Panc1 (cell line): ENCODE results near the gene HSP90AB1. TPM values are rescaled to one million over a fixed set of nuclear protein-coding genes. Genes with fewer than 3 reads are reported as not detected.

ENCODE experiments used
- ATAC-seq: fragments of 200-7000 bp; cut with Tn5 transposase; 2 replicates; pipeline ENCODE4 v1.9.1; 2020; ENCODE audit warnings: mild to moderate bottlenecking, moderate library complexity
- BruUV-seq: library from RNA; stranded (reverse); fragments of 400-500 nt; replicated peaks from 2 replicates; lab custom pipeline; 2021; lab: Mats Ljungman, UMichigan
- CTCF ChIA-PET: fragments of 300-600 bp; sonication (Branson Sonifier 250); formaldehyde crosslinking; loops from one replicate; lab custom pipeline; 2022; ENCODE audit warnings: antibody characterized with exemption; lab: Charles Lee
- POLR2A ChIA-PET: fragments of 300-600 bp; sonication (Branson Sonifier 250); formaldehyde crosslinking; loops from one replicate; lab custom pipeline; 2022; ENCODE audit warnings: antibody characterized with exemption; lab: Charles Lee
- DNase-seq: peaks from one replicate; pipeline ENCODE4 v3.0.0-alpha.2; 2010; ENCODE audit warnings: low read depth, low spot score
- H3K27ac ChIP-seq: 2 replicates; pipeline ENCODE4 v1.5.1; 2011; ENCODE audit warnings: mild to moderate bottlenecking, low read length, inconsistent platforms
- H3K27me3 ChIP-seq: fragments of 200-500 bp; sonication (Bioruptor generic); 2 replicates; pipeline ENCODE4 v1.6.0; 2014; ENCODE audit warnings: low read length, inconsistent platforms; ENCODE audit not compliant: control insufficient read depth, insufficient read depth
- H3K36me3 ChIP-seq: fragments of 200-500 bp; sonication (Bioruptor generic); 2 replicates; pipeline ENCODE4 v1.5.1; 2014; ENCODE audit warnings: inconsistent platforms, mild to moderate bottlenecking, low read length, moderate library complexity; ENCODE audit not compliant: control insufficient read depth, insufficient read depth
- H3K4me1 ChIP-seq: 2 replicates; pipeline ENCODE4 v1.5.1; 2011; ENCODE audit warnings: inconsistent platforms, mild to moderate bottlenecking, low read length, moderate library complexity; ENCODE audit not compliant: control insufficient read depth, insufficient read depth
- H3K4me3 ChIP-seq, 2 experiments: 2 replicates each; pipeline ENCODE4 v1.5.1; 2011 to 2012; ENCODE audit warnings: low read depth in 2 of 2, low read length in 2 of 2, mild to moderate bottlenecking in 2 of 2, inconsistent platforms in 1 of 2, moderate library complexity in 1 of 2
- H3K9me3 ChIP-seq: fragments of 200-500 bp; sonication (Bioruptor generic); 2 replicates; pipeline ENCODE4 v1.5.1; 2014; ENCODE audit warnings: low read depth, mild to moderate bottlenecking, inconsistent platforms, low read length, moderate library complexity; ENCODE audit not compliant: control insufficient read depth, insufficient read depth
- POLR2AphosphoS5 ChIP-seq: IDR thresholded peaks from 2 replicates; pipeline ENCODE4 v1.6.1; 2012; ENCODE audit warnings: mild to moderate bottlenecking, low read depth, low read length, moderate library complexity
- REST ChIP-seq, 2 experiments: IDR thresholded peaks; 2 replicates each; pipeline ENCODE4 v1.6.1; 2011 to 2012; ENCODE audit warnings: low read depth in 2 of 2, control low read depth in 1 of 2, low read length in 1 of 2, mild to moderate bottlenecking in 1 of 2, moderate library complexity in 1 of 2; ENCODE audit not compliant: insufficient read depth in 1 of 2
- SIN3A ChIP-seq: IDR thresholded peaks from 2 replicates; pipeline ENCODE4 v1.6.1; 2012; ENCODE audit warnings: low read depth, mild to moderate bottlenecking, low read length, moderate library complexity, borderline replicate concordance; ENCODE audit not compliant: insufficient read depth
- TCF7L2 ChIP-seq: IDR thresholded peaks from 2 replicates; pipeline ENCODE4 v1.6.1; 2011; ENCODE audit warnings: mild to moderate bottlenecking, low read depth, low read length, inconsistent platforms
- in situ Hi-C: cut with HindIII; loops from 2 replicates; pipeline ENCODE4 v1.10.0; 2016; ENCODE audit warnings: low sequenced_read_pairs, low pct_unique_long_range_greater_than_20kb
- intact Hi-C: fragments of 100-400 bp; cut with micrococcal nuclease; formaldehyde crosslinking; loops from one replicate; pipeline ENCODE4 v1.10.0; 2022; ENCODE audit not compliant: unreplicated experiment
- total RNA-seq: library from RNA; stranded (reverse); gene quantifications from one replicate; pipeline ENCODE4 v1.2.1, GENCODE V29; 2021; ENCODE audit not compliant: unreplicated experiment
- TF ChIP-seq, protein P1 (sequence below): fragments of 450-650 bp; IDR thresholded peaks from 2 replicates; pipeline ENCODE4 v1.5.1; 2017; ENCODE audit warnings: mild to moderate bottlenecking

Gene HSP90AB1
- total RNA-seq, 1 experiment from 2014 or later: 1,253 TPM

GRCh38 chr6:44224029-44224964 lies 22.6 kb upstream of the HSP90AB1 start:
- Histone ChIP-seq H3K36me3 (no peaks in the 10 kb centered on the region), H3K9me3 (no peaks in the 10 kb centered on the region), H3K4me1 (peaks cover 61% of the 10 kb centered on the region), H3K4me3 (peak overlapping the region; percentile 55 to 83), H3K27me3 (no peaks in the 10 kb centered on the region), H3K27ac (peak overlapping the region; percentile 91)
- intact Hi-C loops: loop anchor here (1.0 to 5.0 kb wide), 2 partner anchors 10 to 47 kb away; no protein-coding TSS in a partner anchor
- BruUV-seq: no TSS peak
- DNase-seq (no peak), ATAC-seq (no peak)
- TF ChIP-seq POLR2AphosphoS5 (no peak; the same call in 1 of the 2 replicates), REST (IDR thresholded peaks at IDR 0.05; ENCODE audit: insufficient read depth in 1 of 2, low read depth in 2 of 2, low read length in 1 of 2) (no peak), SIN3A (peak; percentile 68; the same call in 1 of the 2 replicates)
- ChIA-PET CTCF (interaction anchor here (0.6 to 1.4 kb wide), 5 partner anchors 10 to 35 kb away, joined by 3 to 7 read pairs (median 4); no protein-coding TSS in a partner anchor), POLR2A (interaction anchor here (0.6 to 1.0 kb wide), 3 partner anchors 13 to 31 kb away, joined by 3 read pairs; no protein-coding TSS in a partner anchor)
- in situ Hi-C loops: no loop called here

- peak overlapping the region; percentile 55 to 83 for H3K4me3 ChIP-seq
- TF ChIP-seq TCF7L2 (no peak), POLR2AphosphoS5 (no peak), SIN3A (no peak), REST (IDR thresholded peaks at IDR 0.05; ENCODE audit: insufficient read depth in 1 of 2, low read depth in 2 of 2, low read length in 1 of 2) (no peak)
- TF ChIP-seq, protein P1, sequence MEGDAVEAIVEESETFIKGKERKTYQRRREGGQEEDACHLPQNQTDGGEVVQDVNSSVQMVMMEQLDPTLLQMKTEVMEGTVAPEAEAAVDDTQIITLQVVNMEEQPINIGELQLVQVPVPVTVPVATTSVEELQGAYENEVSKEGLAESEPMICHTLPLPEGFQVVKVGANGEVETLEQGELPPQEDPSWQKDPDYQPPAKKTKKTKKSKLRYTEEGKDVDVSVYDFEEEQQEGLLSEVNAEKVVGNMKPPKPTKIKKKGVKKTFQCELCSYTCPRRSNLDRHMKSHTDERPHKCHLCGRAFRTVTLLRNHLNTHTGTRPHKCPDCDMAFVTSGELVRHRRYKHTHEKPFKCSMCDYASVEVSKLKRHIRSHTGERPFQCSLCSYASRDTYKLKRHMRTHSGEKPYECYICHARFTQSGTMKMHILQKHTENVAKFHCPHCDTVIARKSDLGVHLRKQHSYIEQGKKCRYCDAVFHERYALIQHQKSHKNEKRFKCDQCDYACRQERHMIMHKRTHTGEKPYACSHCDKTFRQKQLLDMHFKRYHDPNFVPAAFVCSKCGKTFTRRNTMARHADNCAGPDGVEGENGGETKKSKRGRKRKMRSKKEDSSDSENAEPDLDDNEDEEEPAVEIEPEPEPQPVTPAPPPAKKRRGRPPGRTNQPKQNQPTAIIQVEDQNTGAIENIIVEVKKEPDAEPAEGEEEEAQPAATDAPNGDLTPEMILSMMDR: no peak
Measured at GRCh38 chr6:44224965-44225305, 22.0 kb upstream of the HSP90AB1 start.

More at GRCh38 chr6:44224965-44225305, 22.0 kb upstream of the HSP90AB1 start:
- no peaks in the 10 kb centered on the region for H3K9me3 ChIP-seq
- H3K27me3 ChIP-seq: no peaks in the 10 kb centered on the region
- DNase-seq: no peak
- H3K4me1 ChIP-seq: peaks cover 61% of the 10 kb centered on the region
- ChIA-PET POLR2A (interaction anchor here (0.7 kb wide), 1 partner anchor 18 kb away, joined by 3 read pairs; no protein-coding TSS in a partner anchor), CTCF (interaction anchor here (0.6 to 1.4 kb wide), 4 partner anchors 9 to 35 kb away, joined by 3 to 5 read pairs (median 4); no protein-coding TSS in a partner anchor)
- peak overlapping the region; percentile 91 for H3K27ac ChIP-seq
- no TSS peak for BruUV-seq
- intact Hi-C loops: loop anchor here (1.0 to 5.0 kb wide), 2 partner anchors 9 to 48 kb away; no protein-coding TSS in a partner anchor
- no peaks in the 10 kb centered on the region for H3K36me3 ChIP-seq
- ATAC-seq: no peak
- in situ Hi-C loops: no loop called here
